H9 (cell line): ENCODE results near the gene CHST8. TPM values are rescaled to one million over a fixed set of nuclear protein-coding genes. Genes with fewer than 3 reads are reported as not detected.

Source experiments
- DNase-seq: peaks from one replicate; pipeline ENCODE4 v3.0.0-alpha.2; 2017
- H2AFZ ChIP-seq: one replicate; pipeline ENCODE4 v1.6.1; 2013; ENCODE audit warnings: mild to moderate bottlenecking, low read length, control low read depth, moderate library complexity
- H2AK5ac ChIP-seq: 2 replicates; pipeline ENCODE4 v1.6.1; 2013; ENCODE audit warnings: low read length, control low read depth, mixed read lengths; ENCODE audit not compliant: insufficient read length
- H2BK120ac ChIP-seq: one replicate; pipeline ENCODE4 v1.6.1; 2013; ENCODE audit warnings: low read depth, mild to moderate bottlenecking, low read length, control low read depth, inconsistent platforms; ENCODE audit not compliant: poor library complexity, severe bottlenecking
- H2BK12ac ChIP-seq: 2 replicates; pipeline ENCODE4 v1.6.1; 2013; ENCODE audit warnings: low read length, control low read depth, mixed read lengths, low read depth; ENCODE audit not compliant: insufficient read length
- H2BK15ac ChIP-seq: 2 replicates; pipeline ENCODE4 v1.6.1; 2013; ENCODE audit warnings: low read depth, low read length, control low read depth
- H2BK20ac ChIP-seq: one replicate; pipeline ENCODE4 v1.6.1; 2013; ENCODE audit warnings: low read depth, mild to moderate bottlenecking, low read length, control low read depth, inconsistent platforms; ENCODE audit not compliant: poor library complexity, severe bottlenecking
- H2BK5ac ChIP-seq: 2 replicates; pipeline ENCODE4 v1.6.1; 2013; ENCODE audit warnings: low read length, control low read depth, mixed read lengths; ENCODE audit not compliant: insufficient read length
- H3K14ac ChIP-seq: 2 replicates; pipeline ENCODE4 v1.6.1; 2013; ENCODE audit warnings: low read length, control low read depth; ENCODE audit not compliant: insufficient read depth
- H3K18ac ChIP-seq: 2 replicates; pipeline ENCODE4 v1.6.1; 2013; ENCODE audit warnings: low read depth, mild to moderate bottlenecking, mixed read lengths, low read length, control low read depth; ENCODE audit not compliant: insufficient read length
- H3K23ac ChIP-seq: 2 replicates; pipeline ENCODE4 v1.6.1; 2013; ENCODE audit warnings: low read length, control low read depth, mixed read lengths, low read depth; ENCODE audit not compliant: insufficient read length
- H3K23me2 ChIP-seq: 2 replicates; pipeline ENCODE4 v1.6.1; 2013; ENCODE audit warnings: low read depth, mild to moderate bottlenecking, mixed read lengths, low read length, control low read depth; ENCODE audit not compliant: insufficient read length, poor library complexity, severe bottlenecking
- H3K27ac ChIP-seq: 2 replicates; pipeline ENCODE4 v1.5.1; 2013; ENCODE audit warnings: low read length, control low read depth, mixed read lengths, low read depth; ENCODE audit not compliant: insufficient read length
- H3K27me3 ChIP-seq: 2 replicates; pipeline ENCODE4 v1.6.1; 2013; ENCODE audit warnings: low read length, control low read depth, inconsistent platforms; ENCODE audit not compliant: insufficient read depth
- H3K4ac ChIP-seq: 2 replicates; pipeline ENCODE4 v1.6.1; 2013; ENCODE audit warnings: low read depth, mild to moderate bottlenecking, control low read depth, inconsistent platforms, low read length, moderate library complexity
- H3K4me1 ChIP-seq: 2 replicates; pipeline ENCODE4 v1.6.1; 2013; ENCODE audit warnings: low read length, control low read depth, inconsistent platforms; ENCODE audit not compliant: insufficient read depth
- H3K4me2 ChIP-seq: 2 replicates; pipeline ENCODE4 v1.6.1; 2013; ENCODE audit warnings: low read length, control low read depth, mixed read lengths; ENCODE audit not compliant: insufficient read length, insufficient read depth
- H3K56ac ChIP-seq: 2 replicates; pipeline ENCODE4 v1.6.1; 2013; ENCODE audit warnings: low read depth, mild to moderate bottlenecking, mixed read lengths, low read length, control low read depth; ENCODE audit not compliant: insufficient read length
- H3K79me1 ChIP-seq: 2 replicates; pipeline ENCODE4 v1.6.1; 2013; ENCODE audit warnings: low read depth, mild to moderate bottlenecking, moderate library complexity, low read length, control low read depth, inconsistent platforms; ENCODE audit not compliant: insufficient read depth, poor library complexity, severe bottlenecking
- H3K79me2 ChIP-seq: 2 replicates; pipeline ENCODE4 v1.6.1; 2013; ENCODE audit warnings: low read length, control low read depth, inconsistent platforms; ENCODE audit not compliant: insufficient read depth
- H3K9ac ChIP-seq: 2 replicates; pipeline ENCODE4 v1.6.1; 2013; ENCODE audit warnings: low read length, control low read depth, mixed read lengths; ENCODE audit not compliant: insufficient read length; ENCODE audit errors: extremely low read depth
- H3K9me3 ChIP-seq: one replicate; pipeline ENCODE4 v1.6.1; 2013; ENCODE audit warnings: low read depth, low read length, inconsistent platforms; ENCODE audit not compliant: control insufficient read depth
- H3T11ph ChIP-seq: one replicate; pipeline ENCODE4 v1.6.1; 2013; ENCODE audit warnings: mild to moderate bottlenecking, low read length, control low read depth, inconsistent platforms
- H4K20me1 ChIP-seq: one replicate; pipeline ENCODE4 v1.6.1; 2013; ENCODE audit not compliant: control insufficient read depth, insufficient read length, insufficient read depth
- H4K5ac ChIP-seq: 2 replicates; pipeline ENCODE4 v1.6.1; 2013; ENCODE audit warnings: low read depth, mild to moderate bottlenecking, mixed read lengths, low read length, control low read depth; ENCODE audit not compliant: insufficient read length
- H4K8ac ChIP-seq: replicated peaks from 2 replicates; pipeline ENCODE4 v1.6.1; 2013; ENCODE audit warnings: low read length, control low read depth, mixed read lengths, low read depth; ENCODE audit not compliant: insufficient read length
- H4K91ac ChIP-seq: 2 replicates; pipeline ENCODE4 v1.6.1; 2013; ENCODE audit warnings: low read depth, mild to moderate bottlenecking, moderate library complexity, mixed read lengths, low read length, control low read depth; ENCODE audit not compliant: insufficient read length
- H3K27ac Mint-ChIP-seq, 3 experiments: 2 replicates in 2 of 3; 3 replicates in 1 of 3; pipeline ENCODE4 v1.8.0; 2020 to 2021; ENCODE audit warnings: mixed read lengths in 3 of 3, mild to moderate bottlenecking in 1 of 3, moderate library complexity in 1 of 3
- H3K27me3 Mint-ChIP-seq: 2 replicates; pipeline ENCODE4 v1.8.0; 2021; ENCODE audit warnings: low read depth, mild to moderate bottlenecking, moderate library complexity, mixed read lengths
- H3K36me3 Mint-ChIP-seq, 3 experiments: 2 replicates in 2 of 3; 3 replicates in 1 of 3; pipeline ENCODE4 v1.8.0; 2020 to 2021; ENCODE audit warnings: low read depth in 3 of 3, mixed read lengths in 3 of 3; ENCODE audit not compliant: insufficient read depth in 1 of 3
- H3K4me1 Mint-ChIP-seq, 2 experiments: 2 replicates each; pipeline ENCODE4 v1.8.0; 2020; ENCODE audit warnings: mixed read lengths in 2 of 2
- H3K4me3 Mint-ChIP-seq, 2 experiments: 2 replicates in 1 of 2; 3 replicates in 1 of 2; pipeline ENCODE4 v1.8.0; 2020 to 2021; ENCODE audit warnings: mild to moderate bottlenecking in 2 of 2, mixed read lengths in 2 of 2, moderate library complexity in 1 of 2
- H3K9me3 Mint-ChIP-seq, 2 experiments: 2 replicates in 1 of 2; 3 replicates in 1 of 2; pipeline ENCODE4 v1.8.0; 2020; ENCODE audit warnings: mild to moderate bottlenecking in 2 of 2, mixed read lengths in 2 of 2, moderate library complexity in 1 of 2
- WGBS: extraction: QIAGEN DNeasy Blood & Tissue Kit; methylation state at CpG from one replicate; pipeline ENCODE4 v1.1.7; 2013; ENCODE audit warnings: missing lambda C conversion rate, low lambda C conversion rate, mixed read lengths; ENCODE audit not compliant: insufficient read length; ENCODE audit errors: extremely low coverage; 5-methylcytosine and 5-hydroxymethylcytosine counted together
- total RNA-seq: library from RNA; stranded (reverse); gene quantifications from 2 replicates; pipeline ENCODE4 v1.2.1, GENCODE V29; 2021
- TF ChIP-seq, protein P1 (sequence below): fragments of 200-600 bp; sonication (generic); conservative IDR thresholded peaks from 3 replicates; pipeline ENCODE4 v1.8.0; 2021; ENCODE audit warnings: antibody characterized with exemption, mild to moderate bottlenecking

Gene CHST8
- total RNA-seq, 1 experiment from 2014 or later, result 5.1 TPM

DNA sequence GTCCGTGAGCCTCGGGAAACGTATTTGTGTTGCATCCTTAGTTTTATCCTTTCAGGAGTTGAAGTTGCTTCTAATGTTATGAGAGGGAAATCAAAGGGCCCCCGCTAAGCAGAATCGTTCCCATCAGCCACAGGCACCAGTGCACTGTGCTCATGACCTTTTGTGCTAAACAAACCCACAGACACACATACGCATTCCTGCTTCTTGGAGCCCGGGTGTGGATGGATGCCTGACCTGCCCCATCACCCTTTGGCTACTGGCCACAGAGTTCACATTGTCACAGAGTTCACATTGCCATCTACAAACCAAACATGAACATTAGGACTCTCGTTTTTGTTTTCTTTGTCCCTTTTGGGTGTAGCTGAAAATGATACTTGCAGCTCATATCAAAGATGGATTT, 47.2 kb downstream of the CHST8 start:
- H2BK15ac ChIP-seq, result no peak overlapping the region
- no peaks in the 10 kb centered on the region for H3K79me1 ChIP-seq
- H3K4me1 ChIP-seq, result no peaks in the 10 kb centered on the region; the same call in 1 of the 2 replicates
- no peaks in the 10 kb centered on the region; the same call in 1 of the 2 replicates for H3K79me2 ChIP-seq
- no peak overlapping the region for H4K91ac ChIP-seq
- H2AK5ac ChIP-seq, result no peak overlapping the region
- H3K23ac ChIP-seq, result no peak overlapping the region
- peaks cover 2% of the 10 kb centered on the region for H3K27me3 Mint-ChIP-seq
- no peak overlapping the region for H3K4ac ChIP-seq
- no peaks in the 10 kb centered on the region for H3K36me3 Mint-ChIP-seq
- H3K27ac Mint-ChIP-seq, result no peak overlapping the region
- no peaks in the 10 kb centered on the region for H3K9me3 ChIP-seq
- H3T11ph ChIP-seq, result no peak overlapping the region
- H4K20me1 ChIP-seq, result no peaks in the 10 kb centered on the region
- H3K27me3 ChIP-seq, result no peaks in the 10 kb centered on the region
- H3K18ac ChIP-seq, result no peak overlapping the region
- H3K56ac ChIP-seq, result no peak overlapping the region
- no peak overlapping the region for H2BK20ac ChIP-seq
- no peak overlapping the region for H3K14ac ChIP-seq
- no peak overlapping the region for H4K8ac ChIP-seq
- no peak overlapping the region for H2BK120ac ChIP-seq
- no peak overlapping the region for H3K9ac ChIP-seq
- no peaks in the 10 kb centered on the region for H3K9me3 Mint-ChIP-seq
- H3K4me2 ChIP-seq, result no peak overlapping the region
- H3K4me1 Mint-ChIP-seq, result no peaks in the 10 kb centered on the region
- no peak for DNase-seq
- no peak overlapping the region for H2AFZ ChIP-seq
- WGBS, result no CpG with 5 or more reads among the region's 8 CpGs
- no peak overlapping the region for H3K27ac ChIP-seq
- H4K5ac ChIP-seq, result no peak overlapping the region
- H3K23me2 ChIP-seq, result no peaks in the 10 kb centered on the region
- TF ChIP-seq, protein P1, sequence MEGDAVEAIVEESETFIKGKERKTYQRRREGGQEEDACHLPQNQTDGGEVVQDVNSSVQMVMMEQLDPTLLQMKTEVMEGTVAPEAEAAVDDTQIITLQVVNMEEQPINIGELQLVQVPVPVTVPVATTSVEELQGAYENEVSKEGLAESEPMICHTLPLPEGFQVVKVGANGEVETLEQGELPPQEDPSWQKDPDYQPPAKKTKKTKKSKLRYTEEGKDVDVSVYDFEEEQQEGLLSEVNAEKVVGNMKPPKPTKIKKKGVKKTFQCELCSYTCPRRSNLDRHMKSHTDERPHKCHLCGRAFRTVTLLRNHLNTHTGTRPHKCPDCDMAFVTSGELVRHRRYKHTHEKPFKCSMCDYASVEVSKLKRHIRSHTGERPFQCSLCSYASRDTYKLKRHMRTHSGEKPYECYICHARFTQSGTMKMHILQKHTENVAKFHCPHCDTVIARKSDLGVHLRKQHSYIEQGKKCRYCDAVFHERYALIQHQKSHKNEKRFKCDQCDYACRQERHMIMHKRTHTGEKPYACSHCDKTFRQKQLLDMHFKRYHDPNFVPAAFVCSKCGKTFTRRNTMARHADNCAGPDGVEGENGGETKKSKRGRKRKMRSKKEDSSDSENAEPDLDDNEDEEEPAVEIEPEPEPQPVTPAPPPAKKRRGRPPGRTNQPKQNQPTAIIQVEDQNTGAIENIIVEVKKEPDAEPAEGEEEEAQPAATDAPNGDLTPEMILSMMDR, result no peak
- H2BK12ac ChIP-seq, result no peak overlapping the region
- H3K4me3 Mint-ChIP-seq, result no peak overlapping the region
- H2BK5ac ChIP-seq, result no peak overlapping the region
